Measurements from ENCODE around the gene KRTAP21-1.

DNA sequence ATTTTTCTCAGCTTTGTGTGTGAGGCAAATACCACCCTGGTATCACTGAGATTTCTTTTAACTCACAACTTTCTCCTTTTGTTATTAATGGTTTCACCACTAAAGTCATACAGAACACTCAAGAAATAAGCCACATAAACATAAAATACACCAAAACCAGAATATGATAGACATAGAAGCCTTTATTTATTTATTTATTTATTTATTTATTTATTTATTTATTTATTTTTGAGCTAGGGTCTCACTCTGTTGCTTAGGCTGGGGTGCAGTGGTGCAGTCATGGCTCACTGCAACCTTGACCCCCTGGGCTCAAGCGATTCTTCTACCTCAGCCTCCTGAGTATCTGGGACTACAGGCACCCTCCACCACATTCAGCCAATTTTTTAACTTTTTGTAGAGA is 45.4 kb upstream of the KRTAP21-1 start:
- TF ChIP-seq, protein P1, sequence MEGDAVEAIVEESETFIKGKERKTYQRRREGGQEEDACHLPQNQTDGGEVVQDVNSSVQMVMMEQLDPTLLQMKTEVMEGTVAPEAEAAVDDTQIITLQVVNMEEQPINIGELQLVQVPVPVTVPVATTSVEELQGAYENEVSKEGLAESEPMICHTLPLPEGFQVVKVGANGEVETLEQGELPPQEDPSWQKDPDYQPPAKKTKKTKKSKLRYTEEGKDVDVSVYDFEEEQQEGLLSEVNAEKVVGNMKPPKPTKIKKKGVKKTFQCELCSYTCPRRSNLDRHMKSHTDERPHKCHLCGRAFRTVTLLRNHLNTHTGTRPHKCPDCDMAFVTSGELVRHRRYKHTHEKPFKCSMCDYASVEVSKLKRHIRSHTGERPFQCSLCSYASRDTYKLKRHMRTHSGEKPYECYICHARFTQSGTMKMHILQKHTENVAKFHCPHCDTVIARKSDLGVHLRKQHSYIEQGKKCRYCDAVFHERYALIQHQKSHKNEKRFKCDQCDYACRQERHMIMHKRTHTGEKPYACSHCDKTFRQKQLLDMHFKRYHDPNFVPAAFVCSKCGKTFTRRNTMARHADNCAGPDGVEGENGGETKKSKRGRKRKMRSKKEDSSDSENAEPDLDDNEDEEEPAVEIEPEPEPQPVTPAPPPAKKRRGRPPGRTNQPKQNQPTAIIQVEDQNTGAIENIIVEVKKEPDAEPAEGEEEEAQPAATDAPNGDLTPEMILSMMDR (IDR thresholded peaks at IDR 0.05), result no peak
- no peak for TF ChIP-seq POLR2A (IDR thresholded peaks at IDR 0.05)
